Large intestine (tissue), 3 donors: ENCODE results near the gene SPAG9. TPM values are rescaled to one million over a fixed set of nuclear protein-coding genes. Genes with fewer than 3 reads are reported as not detected.

Experiments used
- DNase-seq, 2 donors: peaks; one replicate each; pipeline versions ENCODE4 v3.0.0 to v3.0.0-alpha.2; 2013
- H3K27ac ChIP-seq: one replicate; pipeline ENCODE4 v1.5.1; 2013; ENCODE audit warnings: low read length
- H3K27me3 ChIP-seq: 2 replicates; pipeline ENCODE4 v1.6.1; 2013; ENCODE audit warnings: low read length; ENCODE audit not compliant: control insufficient read depth, insufficient read depth
- H3K36me3 ChIP-seq: 2 replicates; pipeline ENCODE4 v1.6.1; 2013; ENCODE audit warnings: low read length; ENCODE audit not compliant: control insufficient read depth, insufficient read depth
- H3K4me1 ChIP-seq: one replicate; pipeline ENCODE4 v1.6.1; 2013; ENCODE audit warnings: low read length; ENCODE audit not compliant: control insufficient read depth, insufficient read depth
- H3K4me3 ChIP-seq: one replicate; pipeline ENCODE4 v1.5.1; 2013; ENCODE audit warnings: low read length
- H3K9me3 ChIP-seq: one replicate; pipeline ENCODE4 v1.6.1; 2013; ENCODE audit warnings: mild to moderate bottlenecking, low read depth, low read length, moderate library complexity; ENCODE audit not compliant: control insufficient read depth
- WGBS: methylation state at CpG from one replicate; pipeline ENCODE4 v1.1.5; 2013; ENCODE audit warnings: low lambda C conversion rate; ENCODE audit not compliant: insufficient coverage; 5-methylcytosine and 5-hydroxymethylcytosine counted together
- polyA plus RNA-seq: library from polyadenylated mRNA; unstranded; fragments of 120-200 nt; gene quantifications from one replicate; pipeline ENCODE4 v1.2.1, GENCODE V29; 2013

SPAG9 gene
- polyA plus RNA-seq, 1 donor, result 68.2 TPM

DNA sequence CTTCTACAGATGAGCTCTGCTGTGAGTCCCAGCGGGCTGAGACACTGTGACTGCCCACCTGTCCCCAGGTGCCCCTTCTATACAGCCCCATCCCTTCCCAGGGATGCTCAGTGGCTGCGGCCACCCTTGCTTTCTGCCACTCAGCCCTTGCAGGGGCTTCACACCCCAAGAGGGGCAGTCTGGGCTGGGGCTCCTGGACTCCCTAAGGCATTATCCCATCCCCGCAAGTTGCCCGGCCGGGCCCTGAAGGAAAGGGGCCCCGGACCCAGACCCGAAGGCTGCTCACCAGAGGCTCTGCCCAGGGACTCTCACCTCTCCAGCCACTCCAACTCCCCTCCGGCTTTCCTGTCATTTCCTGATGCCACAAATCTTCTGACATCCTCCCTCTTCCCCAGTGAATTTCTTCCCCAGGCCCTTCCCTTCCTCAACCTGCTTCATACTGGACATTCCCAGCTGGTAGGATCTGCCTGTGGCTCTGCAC lies 166.0 kb downstream of the SPAG9 start:
- no peaks in the 10 kb centered on the region for H3K27me3 ChIP-seq
- no peak overlapping the region for H3K27ac ChIP-seq
- H3K4me3 ChIP-seq, result no peak overlapping the region
- peaks cover 28% of the 10 kb centered on the region for H3K4me1 ChIP-seq
- WGBS, result no CpG with 5 or more reads among the region's 8 CpGs
- no peaks in the 10 kb centered on the region for H3K9me3 ChIP-seq
- DNase-seq, result no peak
- H3K36me3 ChIP-seq, result peaks cover 7% of the 10 kb centered on the region

DNA sequence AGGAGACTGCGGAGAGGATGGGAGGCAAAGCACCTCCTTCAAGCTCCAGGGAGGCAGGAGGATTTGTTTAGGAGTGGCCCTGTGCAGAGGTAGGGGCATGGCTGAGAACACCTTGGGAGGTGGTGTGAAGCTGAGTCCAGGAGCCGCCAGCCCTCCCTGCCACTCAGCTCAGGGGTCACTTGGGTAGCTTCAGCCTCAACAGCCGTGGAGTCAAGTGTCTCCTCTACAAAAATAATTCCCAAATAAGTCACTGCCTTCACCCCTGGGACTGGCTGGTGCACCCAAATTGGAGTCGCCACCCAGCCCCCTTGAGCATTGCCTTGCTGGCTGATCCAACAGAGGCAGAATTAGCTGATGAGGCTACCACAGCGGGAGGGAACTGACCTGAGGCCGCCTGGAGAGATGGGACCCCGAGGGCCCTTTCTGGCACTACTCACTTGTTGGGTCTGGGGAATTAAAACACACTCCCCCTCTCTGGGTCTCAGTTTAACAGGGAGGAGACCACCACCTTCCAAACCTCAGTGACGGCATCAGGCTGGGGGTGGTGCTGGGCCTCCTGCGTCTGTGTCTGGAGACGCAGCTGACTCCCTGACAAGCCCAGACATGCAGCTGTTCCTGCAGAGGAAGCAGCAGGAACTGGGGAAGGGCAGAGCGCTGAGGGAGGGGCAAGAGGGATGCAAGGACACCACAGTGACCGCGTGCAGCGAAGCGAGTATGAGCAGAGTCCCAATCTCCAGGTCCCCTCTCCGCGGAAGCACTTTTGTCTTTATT lies 166.7 kb downstream of the SPAG9 start:
- DNase-seq, result peak; percentile 45 to 57
- 20% methylated on average over 1 of the region's 17 CpGs for WGBS
- no peak overlapping the region for H3K27ac ChIP-seq
- no peak overlapping the region for H3K4me3 ChIP-seq
- no peaks in the 10 kb centered on the region for H3K27me3 ChIP-seq
- H3K9me3 ChIP-seq, result no peaks in the 10 kb centered on the region
- peaks cover 35% of the 10 kb centered on the region for H3K4me1 ChIP-seq
- peaks cover 4% of the 10 kb centered on the region for H3K36me3 ChIP-seq

DNA sequence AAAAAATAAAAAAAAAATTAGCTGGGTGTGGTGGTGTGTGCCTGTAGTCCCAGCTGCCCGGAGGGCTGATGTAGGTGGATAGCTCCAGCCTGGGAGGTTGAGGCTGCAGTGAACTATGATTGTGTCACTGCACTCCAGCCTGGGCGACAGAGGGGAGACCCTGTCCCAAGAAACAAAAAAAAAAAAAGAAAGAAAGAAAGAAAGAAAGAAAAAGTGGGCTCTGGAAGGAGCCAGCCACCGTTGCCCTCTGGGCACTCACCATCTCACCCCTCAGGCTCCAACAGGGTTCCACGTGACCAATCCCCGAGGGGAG lies 167.2 kb downstream of the SPAG9 start:
- DNase-seq, result no peak
- Histone ChIP-seq H3K9me3 (no peaks in the 10 kb centered on the region), H3K36me3 (peaks cover 2% of the 10 kb centered on the region), H3K4me1 (peaks cover 39% of the 10 kb centered on the region), H3K27me3 (no peaks in the 10 kb centered on the region), H3K27ac (no peak overlapping the region), H3K4me3 (no peak overlapping the region)
- WGBS, result no CpG with 5 or more reads among the region's 5 CpGs

DNA sequence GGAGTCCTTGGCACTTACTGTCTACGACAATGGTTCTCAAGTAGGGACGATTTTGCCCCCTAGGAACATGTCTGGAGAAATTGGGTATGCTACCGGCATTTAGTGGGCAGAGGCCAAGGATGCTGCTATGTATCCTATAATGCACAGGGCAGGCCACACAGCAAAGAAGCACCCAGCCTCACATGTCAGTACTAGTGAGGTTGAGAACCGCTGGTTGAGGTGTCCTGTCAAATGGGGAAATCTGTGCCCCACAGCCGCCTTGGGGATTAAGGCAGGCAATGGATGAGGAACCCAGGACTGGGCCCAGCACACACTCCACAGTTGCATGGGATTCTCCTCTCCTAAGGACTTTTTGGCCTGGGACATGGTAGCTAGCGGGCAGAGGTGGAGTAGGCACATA lies 167.8 kb downstream of the SPAG9 start:
- peaks cover 45% of the 10 kb centered on the region for H3K4me1 ChIP-seq
- WGBS, result no CpG with 5 or more reads among the region's 6 CpGs

DNA sequence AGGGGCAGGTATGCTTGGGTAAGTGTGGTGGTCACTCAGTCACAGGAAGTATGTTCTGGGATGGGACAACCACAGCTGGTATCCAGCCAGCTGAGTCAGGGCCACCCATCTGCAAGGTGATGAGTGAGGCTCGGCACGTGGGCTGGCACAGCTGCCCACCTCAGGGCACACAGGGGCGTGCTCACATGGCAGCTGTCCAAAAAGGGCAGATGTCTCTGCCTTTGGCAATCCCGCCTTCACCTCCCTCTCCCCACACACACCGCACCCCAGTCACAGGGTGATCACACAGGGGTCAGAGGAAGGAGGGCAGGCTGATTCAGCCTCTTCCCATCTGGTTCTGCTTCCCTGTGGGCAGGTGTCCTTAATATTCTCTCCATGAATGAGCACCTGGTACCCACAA lies 168.7 kb downstream of the SPAG9 start:
- H3K27ac ChIP-seq, result no peak overlapping the region
- peak in 1 of 2 donors; percentile 37 for DNase-seq
- H3K36me3 ChIP-seq, result no peaks in the 10 kb centered on the region
- no CpG with 5 or more reads among the region's 5 CpGs for WGBS
- H3K4me1 ChIP-seq, result peaks cover 46% of the 10 kb centered on the region
- H3K9me3 ChIP-seq, result no peaks in the 10 kb centered on the region
- H3K4me3 ChIP-seq, result no peak overlapping the region
- no peaks in the 10 kb centered on the region for H3K27me3 ChIP-seq

More for the DNA sequence above, 167.8 kb downstream of the SPAG9 start:
- Histone ChIP-seq H3K4me3 (no peak overlapping the region), H3K36me3 (no peaks in the 10 kb centered on the region), H3K27ac (no peak overlapping the region), H3K9me3 (no peaks in the 10 kb centered on the region), H3K27me3 (no peaks in the 10 kb centered on the region)
- DNase-seq, result no peak

DNA sequence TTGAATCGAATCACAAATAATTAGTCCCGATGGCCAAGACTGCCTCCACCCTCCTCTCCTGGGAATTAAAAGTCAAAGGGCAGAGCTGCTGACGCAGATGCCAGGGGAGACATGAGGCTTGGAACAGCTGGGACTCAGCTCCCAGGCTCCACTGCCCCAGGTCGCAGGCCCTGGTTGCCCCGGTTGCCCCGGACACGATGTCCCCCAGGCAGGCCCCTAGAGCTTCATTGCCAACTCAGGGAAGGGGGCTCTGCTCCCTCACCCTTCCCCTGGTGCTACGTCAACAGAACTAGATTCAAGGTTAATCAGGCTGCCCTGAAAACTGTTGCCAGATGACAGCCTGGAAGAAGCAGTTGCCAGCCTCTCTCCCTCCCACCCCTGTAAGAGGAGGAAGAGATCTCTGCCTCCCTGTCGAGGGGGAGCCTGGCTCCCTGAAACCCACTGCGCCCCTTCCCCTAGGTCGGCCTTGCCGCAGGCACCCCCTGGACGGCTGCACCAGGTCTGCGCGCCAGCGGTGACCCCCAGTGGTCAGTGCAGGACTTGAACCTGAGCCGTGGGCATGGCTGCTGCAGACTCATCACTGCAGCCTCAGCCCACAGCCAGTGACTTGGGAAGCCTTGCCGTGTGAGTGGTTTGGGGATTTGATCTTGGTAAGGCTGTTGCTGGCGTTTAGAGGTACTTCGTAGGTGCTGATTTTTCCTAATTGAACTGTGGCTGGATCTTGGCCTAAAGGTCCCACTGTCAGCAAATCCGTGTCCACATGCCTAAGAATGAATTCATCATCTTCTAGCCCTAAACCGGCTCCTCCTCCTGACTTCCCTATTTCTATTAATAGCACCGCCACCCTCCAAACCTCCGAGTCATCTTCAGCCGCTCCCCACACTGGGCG lies 170.4 kb downstream of the SPAG9 start:
- WGBS, result 47% methylated on average over 2 of the region's 26 CpGs
- no peak overlapping the region for H3K4me3 ChIP-seq

DNA sequence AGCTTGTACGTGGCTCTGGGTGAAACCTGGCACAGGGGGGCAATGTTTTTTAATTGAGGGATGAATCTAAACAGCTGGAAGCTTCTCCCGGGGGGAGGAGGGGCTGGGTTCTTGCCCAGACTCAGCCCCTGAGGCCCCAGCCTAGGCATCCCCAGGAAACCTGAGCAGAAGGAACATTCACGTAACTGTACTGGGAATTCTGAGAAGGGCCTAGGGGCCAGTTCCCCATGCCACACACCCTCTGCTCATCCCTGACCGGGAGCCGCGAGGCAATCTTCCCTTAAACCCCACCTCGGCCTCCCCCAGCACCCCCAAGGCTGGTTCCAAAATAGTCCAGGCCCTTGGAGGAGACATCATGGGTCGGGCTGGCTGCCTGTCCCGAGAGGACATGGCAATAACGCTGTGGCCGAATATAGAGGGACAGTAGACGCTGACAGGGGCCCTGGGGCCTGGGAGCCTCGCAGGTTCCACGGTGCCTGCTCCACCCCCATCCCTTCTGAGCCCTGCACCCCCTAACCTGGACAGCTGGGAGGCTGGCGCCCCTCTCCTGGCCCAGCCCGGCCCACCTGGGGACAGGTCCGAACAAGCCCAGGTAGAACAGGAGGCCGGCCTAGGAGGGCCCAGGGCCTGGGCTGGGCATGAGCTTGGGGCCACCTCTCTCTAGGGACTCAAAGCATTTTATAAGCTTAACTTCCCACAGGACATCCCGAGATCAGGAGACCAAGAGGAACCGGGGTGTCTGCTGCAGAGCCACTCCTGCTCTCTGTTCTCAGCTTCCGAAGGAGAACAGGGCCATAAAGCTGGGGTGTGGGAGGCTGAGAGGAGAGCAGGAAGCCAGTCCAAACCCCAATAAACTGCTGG lies 171.3 kb downstream of the SPAG9 start:
- peak in 1 of 2 donors; percentile 86 for DNase-seq
- H3K4me1 ChIP-seq, result peaks cover 56% of the 10 kb centered on the region
- no peaks in the 10 kb centered on the region for H3K27me3 ChIP-seq
- WGBS, result no CpG with 5 or more reads among the region's 21 CpGs
- H3K27ac ChIP-seq, result peak overlapping the region; percentile 83
- H3K36me3 ChIP-seq, result no peaks in the 10 kb centered on the region
- no peak overlapping the region for H3K4me3 ChIP-seq
- no peaks in the 10 kb centered on the region for H3K9me3 ChIP-seq

More for the DNA sequence above, 170.4 kb downstream of the SPAG9 start:
- H3K36me3 ChIP-seq, result no peaks in the 10 kb centered on the region
- H3K9me3 ChIP-seq, result no peaks in the 10 kb centered on the region
- peak overlapping the region; percentile 83 for H3K27ac ChIP-seq
- peaks cover 56% of the 10 kb centered on the region for H3K4me1 ChIP-seq
- H3K27me3 ChIP-seq, result no peaks in the 10 kb centered on the region
- DNase-seq, result peak in 1 of 2 donors; percentile 63

DNA sequence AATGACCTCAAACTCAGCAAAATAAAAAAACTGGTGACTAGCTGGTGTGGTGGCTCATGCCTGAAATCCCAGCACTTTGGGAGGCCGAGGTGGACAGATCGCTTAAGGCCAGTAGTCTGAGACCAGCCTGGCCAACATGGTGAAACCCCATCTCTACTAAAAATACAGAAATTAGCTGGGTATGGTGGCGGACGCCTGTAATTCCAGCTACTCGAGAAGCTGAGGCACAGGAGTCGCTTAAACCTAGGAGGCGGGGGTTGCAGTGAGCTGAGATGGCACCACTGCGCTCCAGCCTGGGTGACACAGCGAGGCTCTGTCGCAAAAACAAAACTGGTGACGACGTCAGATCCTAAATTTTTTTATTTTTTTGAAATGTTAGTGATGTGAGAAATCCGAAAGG lies 172.0 kb downstream of the SPAG9 start:
- H3K27ac ChIP-seq, result peak overlapping the region; percentile 83
- DNase-seq, result no peak
- no peak overlapping the region for H3K4me3 ChIP-seq
- WGBS, result no CpG with 5 or more reads among the region's 13 CpGs
- H3K4me1 ChIP-seq, result peaks cover 56% of the 10 kb centered on the region
- no peaks in the 10 kb centered on the region for H3K27me3 ChIP-seq
- H3K9me3 ChIP-seq, result no peaks in the 10 kb centered on the region
- H3K36me3 ChIP-seq, result no peaks in the 10 kb centered on the region

DNA sequence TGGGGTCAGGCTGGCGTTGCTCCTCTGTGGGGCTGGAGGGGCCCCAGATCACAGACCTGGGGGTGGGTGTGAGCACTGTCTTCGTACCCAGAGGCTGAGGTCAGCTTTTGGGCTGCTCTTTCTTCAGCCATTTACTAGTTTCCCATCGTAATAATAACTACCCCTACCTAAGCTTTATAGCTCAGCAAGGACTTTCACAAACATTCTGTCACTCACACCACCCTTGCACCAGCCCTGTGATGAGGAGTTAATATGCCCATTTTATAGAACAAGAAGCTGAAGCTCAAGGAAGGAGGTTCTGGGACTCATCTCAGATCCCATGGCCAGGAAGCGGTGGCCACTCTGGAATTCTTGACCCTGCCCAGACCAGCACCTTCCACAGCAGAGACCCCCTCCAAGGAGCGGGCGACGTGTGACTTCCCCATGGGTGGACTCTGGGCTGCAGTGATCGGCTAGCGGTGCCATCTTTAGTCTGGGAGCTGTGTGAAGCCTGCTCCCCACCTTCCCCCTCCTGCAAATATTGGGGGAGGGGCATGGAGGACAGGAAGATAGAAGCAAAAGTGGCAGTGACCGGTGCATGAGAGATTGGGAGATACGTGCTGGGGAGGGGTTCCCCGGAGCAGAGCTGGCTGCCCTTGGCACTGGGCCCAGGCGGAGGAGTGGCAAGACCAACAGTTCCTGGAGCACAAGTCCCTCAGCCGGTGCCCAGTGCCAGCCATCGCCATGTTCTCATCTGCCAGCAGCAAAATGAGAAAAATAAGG lies 172.7 kb downstream of the SPAG9 start:
- H3K4me1 ChIP-seq, result peaks cover 64% of the 10 kb centered on the region
- DNase-seq, result peak; percentile 31 to 54
- no peak overlapping the region for H3K4me3 ChIP-seq
- 80% methylated on average over 1 of the region's 15 CpGs for WGBS
- H3K9me3 ChIP-seq, result no peaks in the 10 kb centered on the region
- no peaks in the 10 kb centered on the region for H3K27me3 ChIP-seq
- peak overlapping the region; percentile 23 for H3K27ac ChIP-seq
- no peaks in the 10 kb centered on the region for H3K36me3 ChIP-seq
